Endothelial cell (in vitro differentiated cells): ENCODE data around the gene RERE. TPM values are rescaled to one million over a fixed set of nuclear protein-coding genes. Genes with fewer than 3 reads are reported as not detected.

Experiments
- DNase-seq: peaks from one replicate; pipeline ENCODE4 v3.0.0; 2021; ENCODE audit warnings: low spot score
- H3K27ac Mint-ChIP-seq: one replicate; pipeline ENCODE4 v1.8.0; 2021; ENCODE audit warnings: mixed read lengths, inconsistent platforms; ENCODE audit not compliant: unreplicated experiment
- H3K27me3 Mint-ChIP-seq: one replicate; pipeline ENCODE4 v1.8.0; 2021; ENCODE audit warnings: mild to moderate bottlenecking, moderate library complexity, mixed read lengths, inconsistent platforms; ENCODE audit not compliant: unreplicated experiment
- H3K36me3 Mint-ChIP-seq: one replicate; pipeline ENCODE4 v1.8.0; 2021; ENCODE audit warnings: mild to moderate bottlenecking, low read depth, mixed read lengths, inconsistent platforms; ENCODE audit not compliant: unreplicated experiment
- H3K4me1 Mint-ChIP-seq: one replicate; pipeline ENCODE4 v1.8.0; 2021; ENCODE audit warnings: mild to moderate bottlenecking, mixed read lengths, inconsistent platforms; ENCODE audit not compliant: unreplicated experiment
- H3K4me3 Mint-ChIP-seq: one replicate; pipeline ENCODE4 v1.8.0; 2021; ENCODE audit warnings: mild to moderate bottlenecking, mixed read lengths, inconsistent platforms; ENCODE audit not compliant: unreplicated experiment
- H3K9me3 Mint-ChIP-seq: one replicate; pipeline ENCODE4 v1.8.0; 2021; ENCODE audit warnings: mixed read lengths, inconsistent platforms; ENCODE audit not compliant: unreplicated experiment
- CTCF ChIP-seq: fragments of 200-600 bp; sonication (generic); IDR thresholded peaks from one replicate; pipeline ENCODE4 v1.5.0; 2021; ENCODE audit warnings: antibody characterized with exemption; ENCODE audit not compliant: unreplicated experiment
- total RNA-seq: library from RNA; stranded (reverse); fragmentation: NEBNext Ultra II Directional; extraction: Animal tissue kit (Norgen Biotek cat#: 25700); gene quantifications from one replicate; pipeline ENCODE4 v1.2.1, GENCODE V29; 2021; ENCODE audit not compliant: unreplicated experiment

RERE gene
- total RNA-seq, 1 donor from 2014 or later = 115 TPM

DNA sequence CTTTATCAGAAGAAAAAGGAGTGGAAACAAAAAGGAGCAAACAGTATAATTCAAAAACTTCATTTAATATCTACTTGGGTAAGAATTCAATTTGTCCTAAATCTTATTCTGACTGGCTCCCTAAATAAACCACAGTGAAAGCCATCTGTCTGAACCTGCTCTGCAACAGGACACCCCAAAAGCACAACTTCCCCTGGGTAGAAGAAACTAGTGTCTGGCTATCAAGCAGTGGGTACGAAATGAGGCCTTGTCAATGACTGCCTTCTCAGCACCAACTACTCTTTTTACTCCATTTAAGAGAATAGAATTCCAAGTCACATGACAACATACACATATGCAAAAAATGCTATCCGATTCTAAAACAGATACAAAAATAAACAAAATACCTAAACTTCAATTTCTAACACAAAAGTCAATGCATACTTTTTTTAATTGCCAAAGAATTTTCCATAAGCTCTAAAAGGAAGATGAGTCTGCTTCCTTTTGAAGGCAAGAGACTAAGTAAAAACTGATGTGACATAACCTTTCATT lies 292.7 kb downstream of the RERE start:
- Mint-ChIP-seq H3K4me3 (no peak overlapping the region), H3K36me3 (peaks cover 7% of the 10 kb centered on the region), H3K4me1 (peaks cover 29% of the 10 kb centered on the region), H3K27ac (peak overlapping the region; percentile 0), H3K27me3 (peaks cover 4% of the 10 kb centered on the region), H3K9me3 (no peaks in the 10 kb centered on the region)
- no peak for TF ChIP-seq CTCF
- no peak for DNase-seq

- Mint-ChIP-seq H3K4me3 (no peak overlapping the region), H3K27me3 (peaks cover 4% of the 10 kb centered on the region), H3K4me1 (peaks cover 32% of the 10 kb centered on the region), H3K9me3 (no peaks in the 10 kb centered on the region), H3K27ac (peak overlapping the region; percentile 46), H3K36me3 (peaks cover 4% of the 10 kb centered on the region)
- no peak for TF ChIP-seq CTCF
- no peak for DNase-seq
Observed at GRCh38 chr1:8523666-8524206, 293.7 kb downstream of the RERE start.

DNA sequence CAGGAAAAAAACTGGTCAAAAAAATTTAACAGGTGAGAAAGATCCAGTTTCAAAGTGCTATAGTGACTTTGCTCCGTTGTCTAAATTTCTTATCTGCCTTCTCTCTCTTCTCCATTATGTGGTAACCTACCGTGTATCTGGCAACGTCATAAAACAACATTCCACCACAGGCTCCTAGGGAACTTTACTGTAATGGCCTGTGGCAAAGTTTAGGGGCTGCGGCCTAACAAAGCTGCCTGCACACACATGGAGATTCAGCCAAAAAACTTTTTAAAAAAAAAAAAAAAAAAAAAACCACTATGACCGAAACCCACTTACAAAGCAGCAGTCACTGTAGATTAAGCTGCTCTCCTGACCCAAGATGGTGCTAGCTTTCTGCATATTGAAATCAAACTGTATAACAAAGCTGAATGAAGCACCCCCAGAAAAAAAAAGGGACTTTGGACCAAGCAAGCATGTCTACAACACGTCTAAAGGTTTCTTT lies 296.9 kb downstream of the RERE start:
- Mint-ChIP-seq H3K36me3 (peaks cover 4% of the 10 kb centered on the region), H3K4me3 (no peak overlapping the region), H3K4me1 (peaks cover 38% of the 10 kb centered on the region), H3K27ac (peak overlapping the region; percentile 70), H3K9me3 (no peaks in the 10 kb centered on the region), H3K27me3 (no peaks in the 10 kb centered on the region)
- DNase-seq = no peak
- no peak for TF ChIP-seq CTCF

DNA sequence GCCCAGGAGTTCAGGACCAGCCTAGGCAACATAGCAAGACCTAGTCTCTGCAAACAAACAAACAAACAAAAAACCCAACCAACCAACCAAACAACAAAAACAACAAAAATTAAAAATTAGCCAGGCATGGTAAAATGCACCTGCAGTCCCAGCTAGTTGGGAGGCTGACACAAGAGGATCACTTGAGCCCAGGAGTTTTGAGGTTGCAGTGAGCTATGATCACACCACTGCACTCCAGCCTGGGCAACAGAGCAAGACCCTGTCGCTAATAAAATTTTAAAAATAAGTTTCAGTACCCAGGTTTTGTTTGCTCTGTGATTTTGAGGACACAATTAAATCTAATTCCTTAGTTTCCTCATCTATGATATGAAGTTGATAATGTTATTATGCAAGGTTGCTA lies 298.3 kb downstream of the RERE start:
- Mint-ChIP-seq H3K4me1 (peaks cover 32% of the 10 kb centered on the region), H3K9me3 (no peaks in the 10 kb centered on the region)

More for the DNA sequence above, 298.3 kb downstream of the RERE start:
- no peaks in the 10 kb centered on the region for H3K27me3 Mint-ChIP-seq
- no peak overlapping the region for H3K4me3 Mint-ChIP-seq
- no peak for DNase-seq
- H3K36me3 Mint-ChIP-seq = peaks cover 4% of the 10 kb centered on the region
- no peak for TF ChIP-seq CTCF
- H3K27ac Mint-ChIP-seq = no peak overlapping the region
